OCI-LY7 (cell line): Measurements from ENCODE around the gene RTL3. TPM values are rescaled to one million over a fixed set of nuclear protein-coding genes. Genes with fewer than 3 reads are reported as not detected.

Experiments
- BruUV-seq: library from RNA; stranded (reverse); fragments of 400-500 nt; replicated peaks from 2 replicates; lab custom pipeline; 2021; lab: Mats Ljungman, UMichigan
- CTCF ChIA-PET: fragments of 300-600 bp; sonication (Branson Sonifier 250); formaldehyde crosslinking; loops from one replicate; lab custom pipeline; 2022; ENCODE audit warnings: antibody characterized with exemption; ENCODE audit not compliant: unreplicated experiment; lab: Charles Lee
- POLR2A ChIA-PET: fragments of 300-600 bp; sonication (Branson Sonifier 250); formaldehyde crosslinking; loops from one replicate; lab custom pipeline; 2022; ENCODE audit warnings: antibody characterized with exemption; lab: Charles Lee
- DNase-seq: peaks from one replicate; pipeline ENCODE4 v3.0.0-alpha.2; 2015; ENCODE audit warnings: low spot score
- H2AFZ ChIP-seq: fragments of 200-600 bp; sonication (generic), shearing (Covaris generic); 2 replicates; pipeline ENCODE4 v1.6.1; 2014; ENCODE audit warnings: mild to moderate bottlenecking, antibody characterized with exemption, low read length, moderate library complexity
- H3K27ac ChIP-seq: fragments of 200-600 bp; sonication (generic); 2 replicates; pipeline ENCODE4 v1.5.1; 2014; ENCODE audit warnings: mixed run types, low read depth, mild to moderate bottlenecking, moderate library complexity, low read length, inconsistent platforms; ENCODE audit not compliant: poor library complexity, severe bottlenecking
- H3K36me3 ChIP-seq: fragments of 200-600 bp; sonication (generic); 2 replicates; pipeline ENCODE4 v1.6.1; 2014; ENCODE audit warnings: mild to moderate bottlenecking, antibody characterized with exemption, low read length, moderate library complexity, mixed read lengths; ENCODE audit not compliant: insufficient read depth
- H3K4me1 ChIP-seq: fragments of 200-600 bp; sonication (generic); 2 replicates; pipeline ENCODE4 v1.5.1; 2014; ENCODE audit warnings: mild to moderate bottlenecking, low read length; ENCODE audit not compliant: insufficient read depth, poor library complexity, severe bottlenecking
- H3K4me2 ChIP-seq: fragments of 200-600 bp; sonication (generic); 2 replicates; pipeline ENCODE4 v1.6.1; 2014; ENCODE audit warnings: mild to moderate bottlenecking, low read length
- H3K4me3 ChIP-seq: fragments of 200-600 bp; sonication (generic); 2 replicates; pipeline ENCODE4 v1.5.1; 2014; ENCODE audit warnings: mild to moderate bottlenecking, low read depth, low read length; ENCODE audit not compliant: poor library complexity, severe bottlenecking
- H3K79me2 ChIP-seq: fragments of 200-600 bp; sonication (generic); 2 replicates; pipeline ENCODE4 v1.6.1; 2016; ENCODE audit warnings: low read depth, mild to moderate bottlenecking, low read length, moderate library complexity, mixed read lengths; ENCODE audit not compliant: insufficient read depth
- H3K9me2 ChIP-seq: fragments of 200-600 bp; sonication (generic); 2 replicates; pipeline ENCODE4 v1.6.1; 2016; ENCODE audit warnings: mild to moderate bottlenecking, low read length, mixed read lengths; ENCODE audit not compliant: insufficient read depth
- H3K9me3 ChIP-seq: fragments of 200-600 bp; sonication (generic); 2 replicates; pipeline ENCODE4 v1.6.1; 2014; ENCODE audit warnings: mild to moderate bottlenecking, mixed run types, low read length, mixed read lengths
- H4K20me1 ChIP-seq: fragments of 200-600 bp; sonication (generic); 2 replicates; pipeline ENCODE4 v1.6.1; 2014; ENCODE audit warnings: mild to moderate bottlenecking, antibody characterized with exemption, low read length, moderate library complexity, mixed read lengths; ENCODE audit not compliant: insufficient read depth
- EZH2phosphoT487 ChIP-seq: fragments of 200-600 bp; sonication (generic); IDR thresholded peaks from 2 replicates; pipeline ENCODE4 v1.6.1; 2018; ENCODE audit warnings: low read depth, borderline replicate concordance, mild to moderate bottlenecking, mixed run types, antibody characterized with exemption, low read length, moderate library complexity, mixed read lengths
- intact Hi-C: fragments of 100-400 bp; cut with micrococcal nuclease; formaldehyde crosslinking; loops from one replicate; pipeline ENCODE4 v1.10.0; 2022; ENCODE audit not compliant: unreplicated experiment
- total RNA-seq, 2 experiments: library from RNA; depleted of rRNA in 1 of 2; stranded (reverse); fragments of >200 nt in 1 of 2; shearing (Covaris generic) in 1 of 2; gene quantifications; 2 replicates each; pipeline ENCODE4 v1.2.3, GENCODE V29; 2014 to 2022
- TF ChIP-seq, protein P1 (sequence below): fragments of 200-600 bp; sonication (generic); conservative IDR thresholded peaks from 2 replicates; pipeline ENCODE4 v1.5.1; 2014; ENCODE audit warnings: mild to moderate bottlenecking, antibody characterized with exemption, low read length, moderate library complexity, mixed read lengths

RTL3 gene
- total RNA-seq, 2 experiments from 2014 or later: not detected

DNA sequence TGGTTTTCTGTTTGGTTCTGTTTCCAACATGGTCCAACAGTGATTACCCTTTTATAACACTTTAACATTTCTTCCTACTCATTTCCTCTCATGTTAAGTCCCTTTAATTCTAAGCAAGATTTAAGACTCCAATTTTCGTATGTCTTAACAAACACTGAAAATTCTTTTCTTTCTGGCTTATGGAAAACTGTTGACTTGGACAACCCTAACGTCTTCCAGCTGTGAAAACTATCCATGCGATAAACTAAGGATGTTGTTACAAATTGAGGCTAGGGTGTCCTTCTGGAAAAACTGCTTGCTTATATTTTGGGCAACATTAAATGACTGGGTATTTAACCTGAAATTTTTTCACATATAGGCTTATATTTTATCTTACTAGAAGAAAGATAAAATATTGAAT lies 33.9 kb upstream of the RTL3 start:
- Histone ChIP-seq H3K9me2 (no peaks in the 10 kb centered on the region), H3K79me2 (no peaks in the 10 kb centered on the region), H3K4me1 (no peaks in the 10 kb centered on the region), H2AFZ (no peak overlapping the region), H3K4me3 (no peak overlapping the region), H3K36me3 (no peaks in the 10 kb centered on the region), H3K4me2 (no peak overlapping the region), H3K9me3 (no peaks in the 10 kb centered on the region), H3K27ac (no peak overlapping the region), H4K20me1 (no peaks in the 10 kb centered on the region)
- BruUV-seq: no TSS peak
- ChIA-PET CTCF (no interaction called here), POLR2A (no interaction called here)
- no peak for TF ChIP-seq EZH2phosphoT487
- TF ChIP-seq, protein P1, sequence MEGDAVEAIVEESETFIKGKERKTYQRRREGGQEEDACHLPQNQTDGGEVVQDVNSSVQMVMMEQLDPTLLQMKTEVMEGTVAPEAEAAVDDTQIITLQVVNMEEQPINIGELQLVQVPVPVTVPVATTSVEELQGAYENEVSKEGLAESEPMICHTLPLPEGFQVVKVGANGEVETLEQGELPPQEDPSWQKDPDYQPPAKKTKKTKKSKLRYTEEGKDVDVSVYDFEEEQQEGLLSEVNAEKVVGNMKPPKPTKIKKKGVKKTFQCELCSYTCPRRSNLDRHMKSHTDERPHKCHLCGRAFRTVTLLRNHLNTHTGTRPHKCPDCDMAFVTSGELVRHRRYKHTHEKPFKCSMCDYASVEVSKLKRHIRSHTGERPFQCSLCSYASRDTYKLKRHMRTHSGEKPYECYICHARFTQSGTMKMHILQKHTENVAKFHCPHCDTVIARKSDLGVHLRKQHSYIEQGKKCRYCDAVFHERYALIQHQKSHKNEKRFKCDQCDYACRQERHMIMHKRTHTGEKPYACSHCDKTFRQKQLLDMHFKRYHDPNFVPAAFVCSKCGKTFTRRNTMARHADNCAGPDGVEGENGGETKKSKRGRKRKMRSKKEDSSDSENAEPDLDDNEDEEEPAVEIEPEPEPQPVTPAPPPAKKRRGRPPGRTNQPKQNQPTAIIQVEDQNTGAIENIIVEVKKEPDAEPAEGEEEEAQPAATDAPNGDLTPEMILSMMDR: no peak
- DNase-seq: no peak
- intact Hi-C loops: no loop called here

DNA sequence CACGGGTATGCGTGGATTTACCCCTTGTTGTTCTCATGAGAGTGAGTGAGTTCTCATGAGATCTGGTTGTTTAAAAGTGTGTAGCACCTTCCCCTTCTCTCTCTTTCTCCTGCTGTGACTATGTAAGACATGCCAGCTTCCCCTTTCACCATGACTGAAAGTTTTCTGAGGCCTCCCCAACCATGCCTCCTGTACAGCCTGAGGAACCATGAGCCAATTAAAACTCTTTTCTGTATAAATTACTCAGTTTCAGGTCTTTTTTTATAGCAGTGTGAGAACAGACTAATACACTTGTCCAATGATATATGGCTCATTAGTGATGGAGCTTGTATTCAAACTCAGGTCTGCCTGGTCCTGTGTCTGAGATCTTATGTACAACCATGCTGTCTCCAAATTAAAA lies 28.5 kb upstream of the RTL3 start:
- no peaks in the 10 kb centered on the region for H3K9me2 ChIP-seq
- intact Hi-C loops: no loop called here
- CTCF ChIA-PET: no interaction called here
- no peak overlapping the region for H3K4me2 ChIP-seq
- POLR2A ChIA-PET: no interaction called here
- no peaks in the 10 kb centered on the region for H3K36me3 ChIP-seq
- no peak for DNase-seq
- no peak overlapping the region for H3K4me3 ChIP-seq
- no peaks in the 10 kb centered on the region for H3K4me1 ChIP-seq
- TF ChIP-seq EZH2phosphoT487: no peak
- TF ChIP-seq, protein P1: no peak
- H3K9me3 ChIP-seq: no peaks in the 10 kb centered on the region
- H3K79me2 ChIP-seq: no peaks in the 10 kb centered on the region
- no peak overlapping the region for H3K27ac ChIP-seq
- H4K20me1 ChIP-seq: no peaks in the 10 kb centered on the region
- BruUV-seq: no TSS peak
- H2AFZ ChIP-seq: no peak overlapping the region

DNA sequence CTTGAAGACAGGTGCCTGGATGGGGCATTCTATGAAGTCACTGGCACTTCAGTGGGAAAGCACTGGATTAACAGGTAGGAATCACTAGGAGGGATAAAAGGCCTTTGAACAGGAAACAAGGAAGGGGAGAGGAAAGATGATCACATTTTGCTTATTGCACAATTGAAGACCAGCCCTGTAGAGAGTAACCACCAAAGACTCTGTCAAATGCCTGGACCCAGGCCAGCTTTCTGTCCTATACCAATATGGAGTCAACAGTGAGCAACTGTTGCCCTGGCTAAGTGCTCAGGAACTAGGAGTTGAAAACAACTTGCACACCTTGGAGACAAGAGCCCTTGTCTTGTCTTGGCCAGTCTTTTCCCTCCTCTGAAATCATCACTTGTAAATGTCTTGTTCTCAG lies 14.1 kb upstream of the RTL3 start:
- H3K27ac ChIP-seq: no peak overlapping the region
- H3K9me2 ChIP-seq: no peaks in the 10 kb centered on the region
- intact Hi-C loops: no loop called here
- H3K36me3 ChIP-seq: no peaks in the 10 kb centered on the region
- CTCF ChIA-PET: no interaction called here
- DNase-seq: no peak
- H3K4me3 ChIP-seq: no peak overlapping the region
- H3K4me1 ChIP-seq: no peaks in the 10 kb centered on the region
- H3K4me2 ChIP-seq: no peak overlapping the region
- TF ChIP-seq, protein P1: no peak
- no peak for TF ChIP-seq EZH2phosphoT487
- H2AFZ ChIP-seq: no peak overlapping the region
- H4K20me1 ChIP-seq: no peaks in the 10 kb centered on the region
- no TSS peak for BruUV-seq
- H3K9me3 ChIP-seq: no peaks in the 10 kb centered on the region
- POLR2A ChIA-PET: no interaction called here
- no peaks in the 10 kb centered on the region for H3K79me2 ChIP-seq
